GM23338 (cell line): ENCODE data around the gene HDAC1. TPM values are rescaled to one million over a fixed set of nuclear protein-coding genes. Genes with fewer than 3 reads are reported as not detected.

Experiments used
- ATAC-seq: fragments of 200-7000 bp; cut with Tn5 transposase; 3 replicates; pipeline ENCODE4 v1.9.1; 2020
- DNase-seq: peaks from one replicate; pipeline ENCODE4 v3.0.0-alpha.2; 2015; ENCODE audit warnings: low spot score
- H2AFZ ChIP-seq: fragments of 200-600 bp; sonication (generic); 2 replicates; pipeline ENCODE4 v1.8.0; 2016; ENCODE audit warnings: antibody characterized with exemption, mild to moderate bottlenecking, moderate library complexity
- H3F3A ChIP-seq: fragments of 200-600 bp; sonication (generic); replicated peaks from 2 replicates; pipeline ENCODE4 v1.8.0; 2017; ENCODE audit warnings: antibody characterized with exemption, mixed run types, low read depth
- H3K27ac ChIP-seq: fragments of 200-600 bp; sonication (generic); 2 replicates; pipeline ENCODE4 v1.6.1; 2016; ENCODE audit warnings: low read depth
- H3K27me3 ChIP-seq: fragments of 200-600 bp; sonication (generic); 2 replicates; pipeline ENCODE4 v1.8.0; 2016; ENCODE audit warnings: mild to moderate bottlenecking, mixed run types, moderate library complexity; ENCODE audit not compliant: insufficient read depth
- H3K36me3 ChIP-seq: fragments of 200-600 bp; sonication (generic); 2 replicates; pipeline ENCODE4 v1.8.0; 2016; ENCODE audit warnings: mild to moderate bottlenecking; ENCODE audit not compliant: insufficient read depth
- H3K4me1 ChIP-seq: fragments of 200-600 bp; sonication (generic); 2 replicates; pipeline ENCODE4 v1.8.0; 2016; ENCODE audit warnings: mild to moderate bottlenecking, moderate library complexity; ENCODE audit not compliant: insufficient read depth
- H3K4me2 ChIP-seq: fragments of 200-600 bp; sonication (generic); 2 replicates; pipeline ENCODE4 v1.7.1; 2017; ENCODE audit warnings: mixed run types
- H3K4me3 ChIP-seq: fragments of 200-600 bp; sonication (generic); 2 replicates; pipeline ENCODE4 v1.6.1; 2016; ENCODE audit warnings: mixed run types
- H3K79me2 ChIP-seq: fragments of 200-600 bp; sonication (generic); replicated peaks from 2 replicates; pipeline ENCODE4 v1.8.0; 2017; ENCODE audit warnings: mild to moderate bottlenecking; ENCODE audit not compliant: insufficient read depth
- H3K9me2 ChIP-seq: fragments of 200-600 bp; sonication (generic); 2 replicates; pipeline ENCODE4 v1.8.0; 2017; ENCODE audit not compliant: insufficient read depth
- H4K20me1 ChIP-seq: fragments of 200-600 bp; sonication (generic); replicated peaks from 2 replicates; pipeline ENCODE4 v1.8.0; 2017; ENCODE audit warnings: mild to moderate bottlenecking; ENCODE audit not compliant: insufficient read depth
- H3K27ac Mint-ChIP-seq: 2 replicates; pipeline ENCODE4 v1.8.0; 2020; ENCODE audit warnings: inconsistent platforms, mild to moderate bottlenecking, moderate library complexity, mixed read lengths
- H3K27me3 Mint-ChIP-seq: 3 replicates; pipeline ENCODE4 v1.8.0; 2022; ENCODE audit warnings: low read depth, mild to moderate bottlenecking, moderate library complexity, mixed read lengths, inconsistent platforms; ENCODE audit not compliant: insufficient read depth, poor library complexity
- H3K36me3 Mint-ChIP-seq: 3 replicates; pipeline ENCODE4 v1.8.0; 2021; ENCODE audit warnings: low read depth, mild to moderate bottlenecking, inconsistent platforms, moderate library complexity, mixed read lengths
- H3K4me1 Mint-ChIP-seq: 3 replicates; pipeline ENCODE4 v1.8.0; 2020; ENCODE audit warnings: mild to moderate bottlenecking, inconsistent platforms, mixed read lengths
- H3K4me3 Mint-ChIP-seq: 3 replicates; pipeline ENCODE4 v1.8.0; 2021; ENCODE audit warnings: moderate library complexity, mild to moderate bottlenecking, inconsistent platforms, mixed read lengths
- H3K9me3 Mint-ChIP-seq: 3 replicates; pipeline ENCODE4 v1.8.0; 2020; ENCODE audit warnings: moderate library complexity, mild to moderate bottlenecking, inconsistent platforms, mixed read lengths
- CREB1 ChIP-seq: fragments of 250-450 bp; sonication (Bioruptor Pico); IDR thresholded peaks from 2 replicates; pipeline ENCODE4 v1.5.0; 2020; ENCODE audit warnings: low read depth, mild to moderate bottlenecking, moderate library complexity
- CTCF ChIP-seq, 2 experiments: fragments of 200-600 bp in 1 of 2; sonication (generic) in 1 of 2; conservative IDR thresholded peaks; 2 replicates each; pipeline versions ENCODE4 v1.5.1 to v1.6.1; 2016 to 2017; ENCODE audit warnings: antibody characterized with exemption in 2 of 2, low read depth in 2 of 2, mild to moderate bottlenecking in 2 of 2, moderate library complexity in 1 of 2
- EZH2 ChIP-seq: fragments of 200-600 bp; sonication (generic); IDR thresholded peaks from one replicate; pipeline ENCODE4 v1.8.0; 2017; ENCODE audit warnings: antibody characterized with exemption, mild to moderate bottlenecking, low read depth; ENCODE audit not compliant: unreplicated experiment
- EZH2phosphoT487 ChIP-seq: fragments of 200-600 bp; sonication (generic); IDR thresholded peaks from one replicate; pipeline ENCODE4 v1.8.1; 2018; ENCODE audit warnings: antibody characterized with exemption; ENCODE audit not compliant: unreplicated experiment
- JUNB ChIP-seq: IDR thresholded peaks from one replicate; pipeline ENCODE4 v1.6.1; 2016; ENCODE audit warnings: antibody characterized with exemption; ENCODE audit not compliant: unreplicated experiment
- NANOG ChIP-seq: IDR thresholded peaks from 2 replicates; pipeline ENCODE4 v1.6.1; 2016; ENCODE audit warnings: antibody characterized with exemption, borderline replicate concordance
- POLR2AphosphoS5 ChIP-seq: IDR thresholded peaks from 2 replicates; pipeline ENCODE4 v1.6.1; 2016; ENCODE audit warnings: antibody characterized with exemption, low read depth
- REST ChIP-seq: IDR thresholded peaks from one replicate; pipeline ENCODE4 v1.6.1; 2018; ENCODE audit warnings: antibody characterized with exemption; ENCODE audit not compliant: unreplicated experiment
- STAT1 ChIP-seq: IDR thresholded peaks from one replicate; pipeline ENCODE4 v1.6.1; 2016; ENCODE audit warnings: antibody characterized with exemption; ENCODE audit not compliant: unreplicated experiment
- ZNF114 ChIP-seq: fragments of 250-450 bp; sonication (Bioruptor Pico); IDR thresholded peaks from 2 replicates; pipeline ENCODE4 v1.5.0; 2020; ENCODE audit warnings: mild to moderate bottlenecking, moderate library complexity
- ZNF331 ChIP-seq: fragments of 250-450 bp; sonication (Bioruptor Pico); IDR thresholded peaks from 2 replicates; pipeline ENCODE4 v1.5.0; 2020; ENCODE audit warnings: low read depth, mild to moderate bottlenecking, moderate library complexity
- polyA plus RNA-seq: library from polyadenylated mRNA; unstranded; fragments of >200 nt; fragmentation: Nextera tagmentation; extraction: Ambion mirVana; gene quantifications from 2 replicates; pipeline ENCODE4 v1.2.1, GENCODE V29; 2016
- total RNA-seq: library from RNA; depleted of rRNA; stranded (reverse); fragments of >200 nt; shearing (Covaris generic); gene quantifications from 2 replicates; pipeline ENCODE4 v1.2.3, GENCODE V29; 2014
- TF ChIP-seq, protein P1 (sequence below): IDR thresholded peaks from 2 replicates; pipeline ENCODE4 v1.6.1; 2016; ENCODE audit warnings: antibody characterized with exemption
- TF ChIP-seq, protein P2 (sequence below): fragments of 250-450 bp; sonication (Bioruptor Pico); IDR thresholded peaks from 2 replicates; pipeline ENCODE4 v1.5.0; 2020; ENCODE audit warnings: mild to moderate bottlenecking, moderate library complexity

HDAC1 gene
- total and polyA plus RNA-seq, 2 experiments from 2014 or later: 82.6 to 104 TPM

GRCh38 chr1:32353886-32354570 lies 62.1 kb downstream of the HDAC1 start:
- TF ChIP-seq POLR2AphosphoS5 (no peak), CTCF (conservative IDR thresholded peaks at IDR 0.05; ENCODE audit: low read depth in 2 of 2) (no peak), STAT1 (no peak), JUNB (no peak), REST (no peak), EZH2phosphoT487 (no peak), ZNF114 (CRISPR knock-in tag) (no peak), ZNF331 (no peak), EZH2 (no peak), CREB1 (CRISPR knock-in tag) (no peak), NANOG (no peak)
- TF ChIP-seq, protein P1, sequence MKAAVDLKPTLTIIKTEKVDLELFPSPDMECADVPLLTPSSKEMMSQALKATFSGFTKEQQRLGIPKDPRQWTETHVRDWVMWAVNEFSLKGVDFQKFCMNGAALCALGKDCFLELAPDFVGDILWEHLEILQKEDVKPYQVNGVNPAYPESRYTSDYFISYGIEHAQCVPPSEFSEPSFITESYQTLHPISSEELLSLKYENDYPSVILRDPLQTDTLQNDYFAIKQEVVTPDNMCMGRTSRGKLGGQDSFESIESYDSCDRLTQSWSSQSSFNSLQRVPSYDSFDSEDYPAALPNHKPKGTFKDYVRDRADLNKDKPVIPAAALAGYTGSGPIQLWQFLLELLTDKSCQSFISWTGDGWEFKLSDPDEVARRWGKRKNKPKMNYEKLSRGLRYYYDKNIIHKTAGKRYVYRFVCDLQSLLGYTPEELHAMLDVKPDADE: no peak
- TF ChIP-seq, protein P2, sequence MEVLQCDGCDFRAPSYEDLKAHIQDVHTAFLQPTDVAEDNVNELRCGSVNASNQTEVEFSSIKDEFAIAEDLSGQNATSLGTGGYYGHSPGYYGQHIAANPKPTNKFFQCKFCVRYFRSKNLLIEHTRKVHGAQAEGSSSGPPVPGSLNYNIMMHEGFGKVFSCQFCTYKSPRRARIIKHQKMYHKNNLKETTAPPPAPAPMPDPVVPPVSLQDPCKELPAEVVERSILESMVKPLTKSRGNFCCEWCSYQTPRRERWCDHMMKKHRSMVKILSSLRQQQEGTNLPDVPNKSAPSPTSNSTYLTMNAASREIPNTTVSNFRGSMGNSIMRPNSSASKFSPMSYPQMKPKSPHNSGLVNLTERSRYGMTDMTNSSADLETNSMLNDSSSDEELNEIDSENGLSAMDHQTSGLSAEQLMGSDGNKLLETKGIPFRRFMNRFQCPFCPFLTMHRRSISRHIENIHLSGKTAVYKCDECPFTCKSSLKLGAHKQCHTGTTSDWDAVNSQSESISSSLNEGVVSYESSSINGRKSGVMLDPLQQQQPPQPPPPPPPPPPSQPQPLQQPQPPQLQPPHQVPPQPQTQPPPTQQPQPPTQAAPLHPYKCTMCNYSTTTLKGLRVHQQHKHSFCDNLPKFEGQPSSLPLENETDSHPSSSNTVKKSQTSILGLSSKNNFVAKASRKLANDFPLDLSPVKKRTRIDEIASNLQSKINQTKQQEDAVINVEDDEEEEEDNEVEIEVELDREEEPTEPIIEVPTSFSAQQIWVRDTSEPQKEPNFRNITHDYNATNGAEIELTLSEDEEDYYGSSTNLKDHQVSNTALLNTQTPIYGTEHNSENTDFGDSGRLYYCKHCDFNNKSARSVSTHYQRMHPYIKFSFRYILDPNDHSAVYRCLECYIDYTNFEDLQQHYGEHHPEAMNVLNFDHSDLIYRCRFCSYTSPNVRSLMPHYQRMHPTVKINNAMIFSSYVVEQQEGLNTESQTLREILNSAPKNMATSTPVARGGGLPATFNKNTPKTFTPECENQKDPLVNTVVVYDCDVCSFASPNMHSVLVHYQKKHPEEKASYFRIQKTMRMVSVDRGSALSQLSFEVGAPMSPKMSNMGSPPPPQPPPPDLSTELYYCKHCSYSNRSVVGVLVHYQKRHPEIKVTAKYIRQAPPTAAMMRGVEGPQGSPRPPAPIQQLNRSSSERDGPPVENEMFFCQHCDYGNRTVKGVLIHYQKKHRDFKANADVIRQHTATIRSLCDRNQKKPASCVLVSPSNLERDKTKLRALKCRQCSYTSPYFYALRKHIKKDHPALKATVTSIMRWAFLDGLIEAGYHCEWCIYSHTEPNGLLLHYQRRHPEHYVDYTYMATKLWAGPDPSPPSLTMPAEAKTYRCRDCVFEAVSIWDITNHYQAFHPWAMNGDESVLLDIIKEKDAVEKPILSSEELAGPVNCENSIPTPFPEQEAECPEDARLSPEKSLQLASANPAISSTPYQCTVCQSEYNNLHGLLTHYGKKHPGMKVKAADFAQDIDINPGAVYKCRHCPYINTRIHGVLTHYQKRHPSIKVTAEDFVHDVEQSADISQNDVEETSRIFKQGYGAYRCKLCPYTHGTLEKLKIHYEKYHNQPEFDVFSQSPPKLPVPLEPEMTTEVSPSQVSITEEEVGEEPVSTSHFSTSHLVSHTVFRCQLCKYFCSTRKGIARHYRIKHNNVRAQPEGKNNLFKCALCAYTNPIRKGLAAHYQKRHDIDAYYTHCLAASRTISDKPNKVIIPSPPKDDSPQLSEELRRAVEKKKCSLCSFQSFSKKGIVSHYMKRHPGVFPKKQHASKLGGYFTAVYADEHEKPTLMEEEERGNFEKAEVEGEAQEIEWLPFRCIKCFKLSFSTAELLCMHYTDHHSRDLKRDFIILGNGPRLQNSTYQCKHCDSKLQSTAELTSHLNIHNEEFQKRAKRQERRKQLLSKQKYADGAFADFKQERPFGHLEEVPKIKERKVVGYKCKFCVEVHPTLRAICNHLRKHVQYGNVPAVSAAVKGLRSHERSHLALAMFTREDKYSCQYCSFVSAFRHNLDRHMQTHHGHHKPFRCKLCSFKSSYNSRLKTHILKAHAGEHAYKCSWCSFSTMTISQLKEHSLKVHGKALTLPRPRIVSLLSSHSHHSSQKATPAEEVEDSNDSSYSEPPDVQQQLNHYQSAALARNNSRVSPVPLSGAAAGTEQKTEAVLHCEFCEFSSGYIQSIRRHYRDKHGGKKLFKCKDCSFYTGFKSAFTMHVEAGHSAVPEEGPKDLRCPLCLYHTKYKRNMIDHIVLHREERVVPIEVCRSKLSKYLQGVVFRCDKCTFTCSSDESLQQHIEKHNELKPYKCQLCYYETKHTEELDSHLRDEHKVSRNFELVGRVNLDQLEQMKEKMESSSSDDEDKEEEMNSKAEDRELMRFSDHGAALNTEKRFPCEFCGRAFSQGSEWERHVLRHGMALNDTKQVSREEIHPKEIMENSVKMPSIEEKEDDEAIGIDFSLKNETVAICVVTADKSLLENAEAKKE (CRISPR knock-in tag): no peak
- no peak overlapping the region for H3K4me3 ChIP-seq
- H3K4me3 Mint-ChIP-seq: peak overlapping the region; percentile 12; the same call in 1 of the 3 replicates
- H2AFZ ChIP-seq: no peak overlapping the region
- no peaks in the 10 kb centered on the region; the same call in 1 of the 2 replicates for H3K4me1 ChIP-seq
- H3K4me1 Mint-ChIP-seq: peaks cover 18% of the 10 kb centered on the region
- H3K27me3 ChIP-seq: peaks cover 21% of the 10 kb centered on the region
- H3K4me2 ChIP-seq: no peak overlapping the region
- H3K9me2 ChIP-seq: peaks cover 10% of the 10 kb centered on the region; the same call in 1 of the 2 replicates
- H3F3A ChIP-seq: peaks cover 13% of the 10 kb centered on the region; the same call in 1 of the 2 replicates
- ATAC-seq (no peak), DNase-seq (no peak)
- H3K9me3 Mint-ChIP-seq: peaks cover 18% of the 10 kb centered on the region
- no peaks in the 10 kb centered on the region for H3K36me3 ChIP-seq
- H3K36me3 Mint-ChIP-seq: peaks cover 7% of the 10 kb centered on the region
- 0 out of 2 replicates have a peak overlapping the region, but pooled peaks have one; percentile 2 for H3K27ac Mint-ChIP-seq
- peaks cover 24% of the 10 kb centered on the region for H3K27me3 Mint-ChIP-seq
- H3K79me2 ChIP-seq: no peaks in the 10 kb centered on the region
- H4K20me1 ChIP-seq: no peaks in the 10 kb centered on the region
- no peak overlapping the region for H3K27ac ChIP-seq
